ENCODE measurements around the gene AUTS2.

AUTS2 gene

DNA sequence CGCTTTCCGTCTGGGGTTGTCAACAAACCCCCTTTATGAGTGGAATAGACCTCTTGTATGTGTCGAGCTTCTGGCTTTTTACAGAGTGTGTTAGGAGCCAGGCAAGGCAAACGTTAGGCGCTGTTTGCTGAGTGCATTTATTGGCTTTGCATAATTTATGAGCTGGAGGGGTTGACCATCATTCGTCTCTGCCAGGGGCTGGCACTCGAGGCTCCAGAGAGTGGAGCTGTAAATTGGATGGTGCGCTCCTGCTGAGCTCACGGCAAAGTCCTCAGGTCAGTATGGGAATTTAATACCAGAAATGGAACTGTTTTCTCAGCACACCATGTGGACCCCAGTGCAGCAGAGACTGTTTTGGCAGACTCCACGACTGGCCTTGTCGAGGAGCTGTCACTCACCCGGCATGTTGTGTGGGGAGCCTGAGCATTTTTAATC, 834.3 kb downstream of the AUTS2 start:
- peak; percentile 59 for DNase-seq
- Mint-ChIP-seq H3K27me3 (ENCODE audit: low read depth, poor library complexity) (peaks cover 9% of the 10 kb centered on the region), H3K4me1 (peaks cover 77% of the 10 kb centered on the region), H3K27ac (peak overlapping the region; percentile 73), H3K9me3 (no peaks in the 10 kb centered on the region), H3K36me3 (ENCODE audit: low read depth) (peaks cover 10% of the 10 kb centered on the region), H3K4me3 (peak overlapping the region; percentile 33)
- TF ChIP-seq, protein P1, sequence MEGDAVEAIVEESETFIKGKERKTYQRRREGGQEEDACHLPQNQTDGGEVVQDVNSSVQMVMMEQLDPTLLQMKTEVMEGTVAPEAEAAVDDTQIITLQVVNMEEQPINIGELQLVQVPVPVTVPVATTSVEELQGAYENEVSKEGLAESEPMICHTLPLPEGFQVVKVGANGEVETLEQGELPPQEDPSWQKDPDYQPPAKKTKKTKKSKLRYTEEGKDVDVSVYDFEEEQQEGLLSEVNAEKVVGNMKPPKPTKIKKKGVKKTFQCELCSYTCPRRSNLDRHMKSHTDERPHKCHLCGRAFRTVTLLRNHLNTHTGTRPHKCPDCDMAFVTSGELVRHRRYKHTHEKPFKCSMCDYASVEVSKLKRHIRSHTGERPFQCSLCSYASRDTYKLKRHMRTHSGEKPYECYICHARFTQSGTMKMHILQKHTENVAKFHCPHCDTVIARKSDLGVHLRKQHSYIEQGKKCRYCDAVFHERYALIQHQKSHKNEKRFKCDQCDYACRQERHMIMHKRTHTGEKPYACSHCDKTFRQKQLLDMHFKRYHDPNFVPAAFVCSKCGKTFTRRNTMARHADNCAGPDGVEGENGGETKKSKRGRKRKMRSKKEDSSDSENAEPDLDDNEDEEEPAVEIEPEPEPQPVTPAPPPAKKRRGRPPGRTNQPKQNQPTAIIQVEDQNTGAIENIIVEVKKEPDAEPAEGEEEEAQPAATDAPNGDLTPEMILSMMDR (IDR thresholded peaks at IDR 0.05): no peak

DNA sequence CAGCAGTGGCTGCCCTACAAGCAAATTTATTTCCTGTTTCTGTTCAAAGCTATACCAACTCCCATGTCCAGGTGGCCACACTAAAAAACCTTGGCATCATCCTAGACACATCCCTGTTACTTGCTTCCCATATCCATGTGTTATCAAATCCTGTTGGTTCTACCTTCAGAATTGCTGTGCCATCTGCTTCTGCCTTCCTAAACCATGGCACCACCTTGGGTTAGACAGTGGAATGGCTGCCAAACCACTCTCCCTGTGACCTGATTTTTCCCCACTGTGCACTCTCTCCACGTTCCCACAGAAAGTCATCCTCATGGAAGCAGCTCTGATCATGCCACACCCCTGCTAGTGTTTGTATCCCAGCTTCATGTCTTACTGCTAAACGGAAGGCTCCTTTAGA, 836.1 kb downstream of the AUTS2 start:
- TF ChIP-seq, protein P1 (IDR thresholded peaks at IDR 0.05): no peak
- Mint-ChIP-seq H3K9me3 (no peaks in the 10 kb centered on the region), H3K4me3 (no peak overlapping the region), H3K4me1 (peaks cover 68% of the 10 kb centered on the region), H3K27me3 (ENCODE audit: low read depth, poor library complexity) (peaks cover 7% of the 10 kb centered on the region), H3K27ac (no peak overlapping the region), H3K36me3 (ENCODE audit: low read depth) (peaks cover 10% of the 10 kb centered on the region)
- no peak for DNase-seq

DNA sequence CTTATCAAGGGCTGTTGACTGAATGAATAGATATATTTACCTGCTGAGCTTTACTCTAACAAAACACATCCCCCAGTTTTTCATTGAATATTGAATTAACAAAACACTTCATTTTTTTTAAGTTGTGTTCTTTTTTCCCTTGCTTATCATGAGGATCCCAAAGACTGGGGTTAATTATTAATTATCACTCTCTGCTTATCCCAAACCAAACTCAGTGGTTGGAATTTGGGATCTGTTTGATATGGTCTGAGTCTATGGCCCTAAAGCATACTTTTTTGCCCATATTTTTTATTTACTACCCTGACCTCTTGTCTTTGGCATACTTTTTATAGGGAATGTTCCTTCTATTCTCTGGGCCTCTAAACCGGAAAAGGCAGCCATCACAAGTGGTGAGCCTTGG, 836.5 kb downstream of the AUTS2 start:
- Mint-ChIP-seq H3K4me1 (peaks cover 64% of the 10 kb centered on the region), H3K9me3 (no peaks in the 10 kb centered on the region), H3K27me3 (ENCODE audit: low read depth, poor library complexity) (peaks cover 6% of the 10 kb centered on the region), H3K4me3 (no peak overlapping the region), H3K36me3 (ENCODE audit: low read depth) (peaks cover 8% of the 10 kb centered on the region), H3K27ac (no peak overlapping the region)
- DNase-seq: no peak
- TF ChIP-seq, protein P1 (IDR thresholded peaks at IDR 0.05): no peak

DNA sequence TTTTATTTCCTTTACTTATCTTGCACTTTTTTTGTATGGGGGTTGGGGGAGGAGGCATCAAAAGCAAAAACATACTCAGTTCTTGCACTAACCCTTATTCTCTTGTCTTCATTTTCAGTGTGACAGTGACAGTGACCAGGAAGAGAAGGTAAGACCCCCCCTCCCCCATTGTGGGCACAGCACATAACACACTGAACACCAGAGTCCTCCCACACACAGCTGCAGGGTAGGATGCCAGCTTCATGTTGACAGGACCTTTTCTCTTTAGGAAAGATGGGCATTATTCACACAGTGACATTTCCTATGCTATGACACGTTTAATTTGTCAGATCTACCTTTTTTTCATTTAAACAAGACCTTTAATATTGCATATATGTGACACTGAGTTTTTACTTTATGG, 837.4 kb downstream of the AUTS2 start:
- Mint-ChIP-seq H3K4me3 (no peak overlapping the region), H3K9me3 (no peaks in the 10 kb centered on the region), H3K27me3 (ENCODE audit: low read depth, poor library complexity) (peaks cover 6% of the 10 kb centered on the region), H3K27ac (no peak overlapping the region), H3K36me3 (ENCODE audit: low read depth) (no peaks in the 10 kb centered on the region), H3K4me1 (peaks cover 56% of the 10 kb centered on the region)
- TF ChIP-seq, protein P1 (IDR thresholded peaks at IDR 0.05): no peak
- no peak for DNase-seq

DNA sequence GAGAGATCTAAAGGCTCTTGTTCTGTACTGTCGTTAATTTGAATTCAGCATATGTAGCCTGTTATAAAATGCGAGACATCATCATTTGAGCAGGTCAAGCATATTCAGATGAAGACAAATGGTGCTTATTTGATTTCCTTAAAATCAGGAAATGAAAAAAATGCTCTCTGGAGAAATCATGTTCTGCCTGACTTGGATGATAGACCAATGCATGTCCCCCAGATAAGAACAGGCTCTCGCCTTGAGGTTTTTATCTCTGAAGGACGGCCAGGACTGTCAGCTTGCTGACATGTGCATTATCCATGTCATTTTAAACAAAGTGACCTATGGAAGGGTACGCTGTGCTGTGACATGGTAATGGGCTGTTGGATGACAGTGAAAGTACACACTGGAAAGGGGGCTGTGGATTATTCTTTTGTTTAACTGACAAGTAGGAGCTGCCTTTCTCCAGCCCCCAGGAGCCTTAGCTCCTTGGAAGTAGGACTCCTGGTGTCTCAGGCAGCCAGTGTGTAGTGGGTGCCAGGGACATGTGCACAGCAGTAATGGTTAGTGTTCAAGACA, 838.6 kb downstream of the AUTS2 start:
- Mint-ChIP-seq H3K4me3 (no peak overlapping the region), H3K36me3 (ENCODE audit: low read depth) (no peaks in the 10 kb centered on the region), H3K27ac (no peak overlapping the region), H3K4me1 (peaks cover 49% of the 10 kb centered on the region), H3K27me3 (ENCODE audit: low read depth, poor library complexity) (peaks cover 6% of the 10 kb centered on the region), H3K9me3 (no peaks in the 10 kb centered on the region)
- TF ChIP-seq, protein P1 (IDR thresholded peaks at IDR 0.05): no peak
- no peak for DNase-seq

DNA sequence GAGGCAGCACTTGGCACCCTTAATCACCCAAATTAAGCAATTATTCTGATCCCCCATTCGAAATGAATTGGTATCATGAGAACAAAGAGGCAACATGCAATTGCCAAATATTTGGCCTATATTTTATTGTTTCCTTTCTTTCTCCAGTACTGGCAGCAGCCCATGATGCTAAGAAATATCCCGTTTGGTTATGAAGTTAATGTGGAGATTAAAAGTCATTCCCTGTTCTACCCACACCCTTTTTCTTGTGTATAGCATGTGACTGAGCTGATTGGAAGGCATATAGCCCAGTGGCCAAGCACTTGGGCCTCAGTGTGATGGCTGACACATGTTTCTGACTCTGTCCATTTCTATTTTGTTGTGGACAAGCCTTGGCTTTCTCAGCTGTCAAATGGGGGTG, 841.4 kb downstream of the AUTS2 start:
- peaks cover 33% of the 10 kb centered on the region for H3K4me1 Mint-ChIP-seq
- peaks cover under 1% of the 10 kb centered on the region for H3K27me3 Mint-ChIP-seq (ENCODE audit: low read depth, poor library complexity)
- no peak overlapping the region for H3K4me3 Mint-ChIP-seq
- TF ChIP-seq, protein P1 (IDR thresholded peaks at IDR 0.05): no peak
- no peaks in the 10 kb centered on the region for H3K36me3 Mint-ChIP-seq (ENCODE audit: low read depth)
- no peaks in the 10 kb centered on the region for H3K9me3 Mint-ChIP-seq
- no peak for DNase-seq
- no peak overlapping the region for H3K27ac Mint-ChIP-seq
